NCI-H1436 treated with DMSO at 0.1 percent for 48 hours (cell line): ENCODE data around the gene NQO2.
"Not testable (repeated sequence)": the region's sequence is repeated elsewhere in the genome, so short reads cannot be mapped to it uniquely, and the experiment has no call there.

Experiments used
- DNase-seq: peaks from one replicate; lab custom pipeline; 2025; lab: John Stamatoyannopoulos, UW

NQO2 gene

DNA sequence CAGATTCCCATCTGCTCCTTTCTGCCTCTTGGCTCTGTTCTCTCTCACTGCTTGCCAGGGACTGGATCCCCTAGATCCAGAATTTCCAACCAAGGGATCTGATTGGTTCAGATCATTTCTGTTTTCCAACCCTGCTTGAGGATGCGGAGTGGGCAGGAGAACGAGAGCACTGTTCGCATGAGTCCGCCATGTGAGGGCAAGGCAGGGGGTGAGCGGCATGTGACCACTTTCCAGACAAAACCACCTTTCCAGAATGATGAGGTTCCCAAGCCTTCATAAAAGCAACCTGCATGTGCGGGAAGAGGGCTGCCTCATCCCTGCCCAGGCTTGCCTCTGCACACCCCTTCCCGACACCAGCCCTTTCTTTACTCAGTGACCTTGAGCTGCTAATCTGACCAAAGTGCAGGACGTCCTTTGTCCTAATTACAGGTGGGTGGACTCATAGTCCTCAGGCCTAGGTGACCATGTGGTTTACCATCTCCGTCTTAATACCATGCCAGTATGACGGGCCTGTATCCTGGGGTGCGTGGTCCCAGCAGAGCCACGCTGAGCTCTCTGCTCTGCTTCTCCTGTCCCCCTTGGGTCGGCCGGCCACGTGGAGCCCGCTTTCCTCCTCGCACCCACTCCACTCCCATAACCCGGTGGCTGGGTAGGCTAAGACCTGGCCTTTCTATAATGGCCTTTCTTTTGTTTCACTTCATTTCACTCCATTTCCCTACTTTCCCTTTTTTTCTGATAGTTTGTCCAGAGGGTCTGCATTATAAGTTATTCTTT, 14.4 kb downstream of the NQO2 start:
- no peak for DNase-seq

DNA sequence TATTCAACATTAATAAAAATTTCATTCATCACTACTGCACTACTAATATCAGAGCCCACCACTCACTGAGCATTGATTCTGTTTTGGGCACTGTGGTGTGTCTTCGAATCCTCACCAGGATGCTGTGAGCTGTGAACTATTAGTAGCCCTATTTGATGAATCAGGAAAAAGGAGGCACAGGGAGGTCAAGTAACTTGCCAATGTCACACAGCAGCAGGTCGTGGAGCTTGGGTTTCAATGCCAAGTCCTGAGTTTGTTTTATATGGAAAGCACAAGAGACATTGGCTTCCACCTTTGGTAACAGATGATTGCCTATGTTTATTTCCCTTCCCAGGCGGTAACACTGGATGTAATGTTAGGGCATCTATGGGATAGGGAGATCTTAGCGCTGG, 15.0 kb downstream of the NQO2 start:
- DNase-seq: no peak

DNA sequence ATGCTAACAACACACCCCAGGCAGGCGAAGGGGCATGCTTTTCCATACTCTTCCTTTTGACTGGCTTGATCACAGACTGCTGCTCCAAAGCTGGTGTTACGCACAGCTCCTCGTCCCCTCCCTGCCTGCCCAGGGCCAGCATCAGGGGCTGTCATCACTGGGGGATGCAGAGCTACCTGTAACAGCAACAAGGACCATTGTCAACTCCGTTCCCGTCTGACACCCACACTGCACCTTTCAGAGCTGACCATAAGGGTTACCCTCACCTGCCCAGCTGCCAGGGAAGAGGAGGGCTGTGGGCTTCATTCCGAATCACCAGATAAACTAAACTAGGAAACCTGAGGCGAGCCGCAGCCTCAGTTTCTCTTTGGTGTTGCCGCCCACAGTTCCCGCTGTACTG, 15.4 kb downstream of the NQO2 start:
- DNase-seq: no peak

DNA sequence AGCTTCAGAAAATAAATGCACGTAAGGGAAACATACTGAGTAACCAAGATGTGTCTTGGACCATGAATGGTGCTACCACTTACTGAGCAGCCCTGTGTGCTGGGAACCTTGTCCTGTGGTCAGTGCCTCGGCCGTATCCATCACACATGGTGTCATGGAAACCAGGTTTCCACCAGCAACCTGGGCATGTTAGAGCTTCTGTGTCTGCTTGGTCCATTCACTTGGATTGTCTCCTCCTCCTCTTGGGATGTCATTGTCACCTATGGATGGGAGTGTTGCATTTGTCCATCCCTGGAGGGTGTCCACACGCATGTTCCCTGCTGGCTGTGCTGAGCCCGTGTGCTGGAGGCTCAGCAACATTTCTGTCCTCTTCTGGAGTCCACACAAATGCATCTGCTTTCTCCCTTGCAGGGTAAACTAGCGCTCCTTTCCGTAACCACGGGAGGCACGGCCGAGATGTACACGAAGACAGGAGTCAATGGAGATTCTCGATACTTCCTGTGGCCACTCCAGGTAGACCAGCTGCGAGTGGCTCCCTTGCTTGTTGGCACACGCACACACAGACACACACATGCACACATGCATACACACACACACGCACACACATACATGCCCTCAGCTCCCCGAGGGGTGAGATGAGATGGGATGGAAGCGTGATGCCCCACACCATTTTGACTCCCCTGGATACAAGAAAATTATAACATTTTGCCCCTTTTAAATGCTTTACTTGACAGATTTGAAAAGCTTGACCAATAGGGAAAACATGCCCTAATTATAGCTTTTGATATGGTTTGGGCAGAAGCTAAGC, 17.0 kb downstream of the NQO2 start:
- DNase-seq: no peak

DNA sequence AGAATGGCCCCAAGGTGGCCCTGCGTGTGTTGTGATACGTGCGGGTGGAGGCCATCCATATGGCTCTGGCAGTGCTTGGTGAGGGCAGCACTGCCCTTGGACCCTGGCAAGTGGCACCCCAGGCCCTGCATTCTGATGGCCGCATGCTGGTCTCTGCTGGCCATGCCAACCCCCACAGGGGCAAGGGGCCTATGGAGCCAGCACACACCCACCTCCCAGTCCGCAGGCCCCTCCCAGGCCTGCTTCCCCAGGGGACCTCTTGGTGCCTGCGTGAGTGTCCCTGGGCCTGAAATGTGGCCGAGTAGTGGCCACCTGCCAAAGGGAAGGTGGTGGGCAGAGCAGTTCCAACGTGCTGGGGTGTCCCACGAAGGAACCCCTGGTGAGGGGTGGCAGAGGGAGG, 17.6 kb downstream of the NQO2 start:
- no peak for DNase-seq

DNA sequence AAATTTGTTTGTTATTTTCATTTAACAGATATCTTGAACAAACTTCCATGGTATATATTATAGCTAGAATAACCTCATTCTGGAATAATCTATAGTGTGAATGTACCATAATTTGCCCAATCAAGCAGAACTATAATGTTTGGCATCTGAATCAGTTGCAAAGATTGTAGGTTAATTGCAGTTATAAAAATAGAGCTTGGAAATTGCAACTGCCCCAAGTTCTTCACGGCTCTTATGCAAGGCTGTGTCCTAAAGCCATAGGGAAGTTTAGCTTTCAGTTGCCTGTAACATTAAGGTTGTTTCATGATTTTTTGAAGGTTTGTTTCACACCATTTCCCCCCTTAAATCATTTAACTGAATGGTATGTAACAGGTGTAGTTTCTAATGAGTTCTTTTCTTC, 19.4 kb downstream of the NQO2 start:
- no peak for DNase-seq

DNA sequence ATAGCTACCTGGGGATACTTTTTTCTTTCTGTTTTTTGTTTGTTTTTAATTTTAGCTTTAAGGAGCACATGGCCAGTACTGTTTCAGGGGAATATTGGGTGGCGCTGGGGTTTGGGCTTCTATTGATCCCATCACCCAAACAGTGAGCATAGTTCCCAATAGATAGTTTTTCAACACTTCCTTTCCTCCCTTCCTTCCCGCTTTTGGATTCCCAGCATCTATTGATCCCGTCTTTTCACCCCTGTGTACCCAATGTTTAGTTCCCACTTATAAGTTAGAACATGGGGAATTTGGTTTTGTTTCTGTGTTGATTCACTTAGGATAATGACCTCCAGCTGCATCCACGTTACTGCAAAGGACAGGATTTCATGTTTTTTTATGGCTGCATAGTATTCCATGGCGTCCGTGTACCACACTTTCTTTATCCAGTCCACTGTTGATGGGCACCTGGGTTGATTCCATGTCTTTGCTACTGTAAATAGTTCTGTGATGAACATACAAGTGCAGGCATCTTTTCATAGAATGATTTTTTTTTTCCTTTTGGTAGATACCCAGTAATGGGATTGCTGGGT, 20.1 kb downstream of the NQO2 start:
- DNase-seq: no peak

DNA sequence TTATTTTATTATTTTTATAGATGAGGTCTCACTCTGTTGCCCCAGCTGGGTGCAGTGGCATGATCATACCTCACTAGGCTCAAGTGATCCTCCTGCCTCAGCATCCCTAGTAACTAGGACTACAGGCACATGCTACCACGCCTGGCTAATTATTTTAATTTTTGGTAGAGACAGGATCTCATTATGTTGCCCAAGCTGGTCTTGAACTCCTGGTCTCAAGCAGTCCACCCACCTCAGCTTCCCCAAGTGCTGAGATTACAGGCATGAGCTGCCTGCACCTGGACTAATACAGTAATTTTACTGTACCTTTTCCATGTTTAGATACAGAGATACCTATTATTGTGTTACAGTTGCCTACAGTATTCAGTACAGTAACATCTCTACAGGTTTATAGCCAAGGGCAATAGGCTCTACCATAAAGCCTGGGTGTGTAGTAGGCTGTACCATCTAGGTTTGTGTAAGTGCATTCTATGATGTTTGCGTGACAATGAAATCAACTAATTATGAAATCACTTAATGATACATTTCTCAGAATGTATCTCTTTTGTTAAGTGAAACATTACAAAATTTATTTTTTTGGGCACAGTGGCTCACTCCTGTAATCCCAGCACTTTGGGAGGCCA, 21.4 kb downstream of the NQO2 start:
- not testable (repeated sequence) for DNase-seq

DNA sequence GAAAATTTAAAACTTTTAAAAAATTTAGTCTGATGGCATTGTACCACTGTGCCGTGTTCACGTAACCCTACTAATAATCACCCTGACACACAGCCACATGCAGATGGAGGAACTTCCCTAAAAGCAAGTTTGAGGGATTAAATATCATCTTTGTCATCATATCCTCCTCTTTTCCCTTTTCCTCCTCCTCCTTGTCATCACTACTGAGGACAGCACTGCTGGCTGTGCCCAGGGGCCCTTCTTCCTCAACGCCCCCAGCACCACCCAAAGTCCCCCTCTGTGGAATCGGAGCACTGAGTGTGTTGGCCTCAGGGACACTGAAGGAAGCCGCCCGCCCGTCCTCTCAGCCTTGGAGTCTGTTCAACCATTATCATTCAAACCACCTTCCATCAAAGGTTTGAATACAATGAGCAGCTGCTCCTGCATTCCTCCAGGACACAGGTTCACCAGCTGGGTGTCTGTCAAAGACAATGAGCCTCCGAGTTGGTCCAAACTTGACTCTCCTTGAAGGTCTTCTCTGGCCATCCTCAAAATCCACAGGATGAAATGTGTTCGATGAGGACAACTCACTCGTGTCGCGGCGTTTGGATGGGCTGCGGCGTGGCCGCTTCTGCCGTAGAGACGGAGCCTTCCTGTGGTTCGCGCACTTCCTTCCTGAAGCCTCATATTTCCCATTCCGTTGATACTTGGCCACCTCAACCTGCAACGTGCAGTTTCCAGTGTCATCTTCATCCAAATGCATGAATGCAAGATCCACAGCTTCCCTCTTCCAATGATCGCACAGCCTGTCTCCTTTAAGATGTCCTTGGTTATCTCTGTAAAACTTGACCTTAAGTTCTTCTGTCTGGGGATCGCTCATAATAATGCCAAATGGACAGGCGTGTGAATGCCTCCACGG, 23.3 kb downstream of the NQO2 start:
- no peak for DNase-seq

DNA sequence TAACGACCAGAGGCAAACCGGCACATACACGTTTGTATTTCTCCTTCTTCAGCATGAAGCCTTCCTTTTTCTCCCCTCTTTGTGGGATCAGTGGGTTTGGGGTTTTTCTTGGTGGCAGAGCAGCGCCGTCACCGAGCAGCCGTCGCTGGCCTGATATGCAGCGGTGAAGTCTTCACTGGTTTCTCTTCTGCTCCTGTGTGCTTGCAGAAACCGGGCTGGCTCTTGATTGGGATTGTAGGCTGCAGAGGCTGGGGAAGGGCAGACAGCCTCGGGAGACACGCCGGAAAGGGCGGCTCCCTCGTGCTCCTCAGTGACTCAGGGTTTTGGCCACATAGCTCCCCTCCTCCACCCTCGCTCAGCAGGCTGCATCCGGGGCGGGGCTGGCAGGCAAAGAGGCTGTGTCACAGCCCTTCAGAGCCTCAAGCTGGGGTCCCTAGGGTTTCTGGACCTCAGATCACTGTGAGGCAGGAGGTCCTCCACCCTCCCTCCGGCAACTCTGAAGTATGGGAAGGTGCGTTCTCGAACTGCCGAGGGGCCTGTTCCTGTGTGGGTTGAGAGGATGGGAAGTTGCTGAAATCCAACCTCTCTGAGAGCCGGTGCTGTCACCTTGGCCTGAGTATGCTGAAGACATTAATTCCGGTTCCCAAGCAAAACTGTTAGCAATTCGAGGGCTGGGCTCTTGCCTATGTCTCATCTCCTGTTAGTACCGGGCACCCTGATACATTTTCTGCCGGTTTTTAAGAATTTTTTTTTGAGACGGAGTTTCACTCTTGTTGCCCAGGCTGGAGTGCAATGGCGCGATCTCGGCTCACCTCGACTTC, 24.2 kb downstream of the NQO2 start:
- DNase-seq: peak; percentile 93

DNA sequence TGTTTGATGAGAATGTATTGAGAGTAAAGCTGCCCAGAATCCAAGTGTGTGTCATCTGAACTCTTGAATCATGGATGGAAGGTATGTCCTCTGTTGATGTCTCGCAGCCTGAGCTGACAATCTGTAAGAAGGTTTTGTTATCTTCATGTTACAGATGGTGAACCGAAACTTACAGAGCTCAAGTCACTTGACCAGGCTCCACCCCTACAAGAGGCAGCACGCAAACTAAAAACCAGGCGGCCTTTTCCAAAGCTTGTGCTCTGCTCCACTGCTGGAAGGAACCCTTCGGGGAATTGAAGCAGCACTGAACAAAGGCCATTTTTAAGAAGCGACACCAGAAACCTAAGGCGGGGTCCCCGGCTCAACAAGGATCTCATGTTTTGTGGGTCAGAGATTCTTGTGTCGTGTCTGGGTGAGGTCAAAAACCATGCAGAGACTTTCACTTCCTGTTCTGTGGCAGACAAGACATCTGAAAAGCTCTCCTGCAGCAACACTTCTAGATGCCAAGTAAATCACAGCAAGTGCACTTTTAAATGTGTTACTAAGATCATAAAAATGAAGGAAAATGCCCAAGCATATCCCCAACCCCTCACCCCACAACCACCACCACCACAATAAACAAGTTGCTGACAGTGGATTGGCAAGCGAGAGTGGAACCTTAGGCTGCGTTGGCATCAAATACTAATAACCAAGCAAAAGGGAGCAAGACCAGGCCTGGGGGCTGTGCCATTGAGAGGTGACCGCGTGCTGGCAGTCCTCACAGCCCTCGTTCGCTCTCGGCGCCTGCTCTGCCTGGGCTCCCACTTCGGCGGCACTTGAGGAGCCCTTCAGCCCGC, 27.3 kb downstream of the NQO2 start:
- DNase-seq: no peak

DNA sequence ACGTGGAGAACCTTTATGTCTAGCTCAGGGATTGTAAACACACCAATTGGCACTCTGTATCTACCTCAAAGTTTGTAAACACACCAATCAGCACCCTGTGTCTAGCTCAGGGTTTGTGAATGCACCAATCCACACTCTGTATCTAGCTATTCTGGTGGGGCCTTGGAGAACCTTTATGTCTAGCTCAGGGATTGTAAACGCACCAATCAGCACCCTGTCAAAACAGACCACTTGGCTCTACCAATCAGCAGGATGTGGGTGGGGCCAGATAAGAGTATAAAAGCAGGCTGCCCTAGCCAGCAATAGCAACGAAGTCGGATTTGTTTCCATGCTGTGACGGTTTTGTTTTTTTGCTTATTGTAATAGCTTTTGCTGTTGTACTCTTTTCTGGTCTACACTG, 28.5 kb downstream of the NQO2 start:
- not testable (repeated sequence) for DNase-seq

DNA sequence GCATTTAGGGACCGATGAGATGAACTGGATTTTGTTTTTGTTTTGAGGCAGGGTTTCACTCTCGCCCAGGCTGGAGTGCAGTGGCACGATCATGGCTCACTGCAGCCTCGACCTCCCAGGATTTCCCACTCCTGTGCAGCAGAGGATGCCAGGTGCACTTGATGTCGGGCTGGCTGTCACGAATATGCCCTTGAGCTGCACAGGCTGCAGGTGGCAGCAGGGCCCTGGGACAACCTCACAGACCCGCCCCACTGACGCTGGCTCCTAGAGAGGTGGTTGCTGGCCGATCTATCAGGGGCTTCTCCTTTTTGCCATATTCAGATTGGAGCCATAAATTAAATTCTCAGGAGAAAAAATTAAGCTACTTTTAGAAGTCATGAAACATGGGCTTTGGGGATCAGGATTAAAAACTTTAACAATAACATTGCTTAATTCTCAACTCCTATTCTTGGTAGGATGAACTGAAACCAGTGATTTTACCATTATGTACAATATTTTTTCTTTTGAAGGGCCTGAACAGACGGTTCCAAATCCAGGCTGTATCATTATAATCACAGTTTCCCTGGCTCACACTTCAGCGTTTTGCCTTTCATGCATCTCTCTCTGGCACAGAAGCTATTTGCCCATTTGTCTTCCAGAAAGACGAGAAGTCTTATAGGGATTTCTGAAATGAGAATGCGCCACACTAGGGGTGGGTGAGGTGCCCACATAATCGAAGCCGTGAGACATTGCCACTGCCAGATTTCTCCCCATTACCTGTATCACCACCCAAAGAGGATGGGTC, 32.4 kb downstream of the NQO2 start:
- peak; percentile 31 for DNase-seq

DNA sequence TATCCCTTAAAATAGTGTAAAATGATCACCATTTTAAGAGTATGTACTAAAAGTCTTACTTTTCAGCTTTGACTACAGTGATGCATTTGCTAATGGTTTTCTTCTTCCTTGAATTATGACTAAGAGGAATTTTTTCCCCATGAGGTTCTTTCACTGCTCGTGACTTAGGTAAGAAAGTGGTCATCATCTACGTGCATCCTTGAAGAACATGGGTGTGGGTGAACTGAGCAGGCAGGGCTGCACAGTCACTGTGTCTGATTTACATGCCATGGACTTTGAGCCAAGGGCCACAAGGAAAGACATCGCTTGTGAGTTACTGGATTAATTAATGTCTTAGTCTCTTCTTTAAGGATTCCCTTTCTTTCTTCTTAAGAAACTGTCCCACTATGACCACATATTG, 33.3 kb downstream of the NQO2 start:
- DNase-seq: no peak

DNA sequence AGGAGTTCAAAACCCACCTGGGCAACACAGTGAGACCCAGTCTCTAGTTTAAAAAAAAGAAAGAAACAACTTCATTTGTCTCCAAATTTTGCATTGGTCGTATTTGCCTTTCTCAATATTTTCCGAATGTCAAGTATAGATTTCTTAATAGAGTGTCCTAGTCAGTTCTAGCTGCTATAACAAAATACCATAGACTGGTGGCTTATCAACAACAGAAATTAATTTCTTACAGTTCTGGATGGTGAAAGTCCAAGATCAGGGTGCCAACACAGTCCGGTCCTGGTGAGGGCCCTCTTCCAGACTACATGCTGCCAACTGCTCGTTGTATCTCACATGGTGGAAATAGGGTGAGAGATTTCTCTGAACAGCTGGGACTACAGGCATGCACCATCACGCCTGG, 34.0 kb downstream of the NQO2 start:
- DNase-seq: no peak

DNA sequence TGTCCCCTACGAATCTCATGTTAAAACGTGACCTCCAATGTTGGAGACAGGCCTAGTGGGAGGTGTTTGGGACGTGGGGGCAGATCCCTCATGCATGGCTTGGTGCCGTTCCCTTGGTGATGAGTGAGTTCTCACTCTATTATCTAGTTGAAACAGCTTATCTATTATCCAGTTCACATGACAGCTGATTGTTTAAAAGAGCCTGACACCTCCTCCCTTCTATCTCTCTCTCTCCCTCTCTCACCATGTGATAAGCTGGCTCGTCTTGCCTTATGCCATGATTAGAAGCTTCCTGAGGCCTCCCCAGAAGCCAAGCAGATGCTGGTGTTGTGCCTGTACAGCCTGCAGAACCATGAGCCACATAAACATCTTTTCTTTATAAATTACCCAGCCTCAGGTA, 35.7 kb downstream of the NQO2 start:
- DNase-seq: no peak

DNA sequence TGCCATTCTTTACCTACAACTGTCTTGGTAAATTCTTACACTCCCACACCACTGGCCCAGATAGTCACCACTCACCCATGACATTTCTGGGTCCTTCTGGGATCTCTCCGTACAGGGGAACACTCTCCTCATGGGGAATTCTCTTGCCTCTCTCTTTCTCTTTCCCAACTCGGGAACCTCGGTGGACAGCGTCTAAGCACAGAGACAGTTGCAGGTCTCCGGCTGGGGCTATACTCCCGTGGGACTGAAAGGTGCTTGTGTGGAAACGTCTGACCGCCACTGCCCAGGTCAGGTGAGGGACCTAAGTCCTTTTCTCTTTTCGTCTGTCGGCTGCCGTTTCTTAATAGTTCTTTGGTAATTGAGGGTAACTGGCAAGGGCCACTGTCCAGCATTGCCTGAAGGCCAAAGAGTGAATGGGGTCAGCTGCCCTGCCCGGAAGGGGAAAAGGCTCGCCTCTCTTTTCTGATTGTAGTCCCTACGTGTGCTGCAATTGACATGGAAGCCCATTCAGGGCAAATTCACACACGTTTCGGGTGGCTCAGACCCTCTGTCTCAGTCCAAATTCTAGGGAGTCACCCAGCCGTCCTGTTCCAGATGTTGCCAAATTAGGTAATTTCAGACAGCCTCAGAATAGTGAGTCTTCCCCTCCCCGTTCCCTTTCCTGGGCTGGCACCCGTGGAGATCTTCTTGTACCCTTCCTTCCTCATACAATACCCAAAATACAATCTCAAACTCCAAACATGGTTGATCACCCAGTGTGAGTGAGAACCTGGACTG, 37.4 kb downstream of the NQO2 start:
- DNase-seq: no peak

DNA sequence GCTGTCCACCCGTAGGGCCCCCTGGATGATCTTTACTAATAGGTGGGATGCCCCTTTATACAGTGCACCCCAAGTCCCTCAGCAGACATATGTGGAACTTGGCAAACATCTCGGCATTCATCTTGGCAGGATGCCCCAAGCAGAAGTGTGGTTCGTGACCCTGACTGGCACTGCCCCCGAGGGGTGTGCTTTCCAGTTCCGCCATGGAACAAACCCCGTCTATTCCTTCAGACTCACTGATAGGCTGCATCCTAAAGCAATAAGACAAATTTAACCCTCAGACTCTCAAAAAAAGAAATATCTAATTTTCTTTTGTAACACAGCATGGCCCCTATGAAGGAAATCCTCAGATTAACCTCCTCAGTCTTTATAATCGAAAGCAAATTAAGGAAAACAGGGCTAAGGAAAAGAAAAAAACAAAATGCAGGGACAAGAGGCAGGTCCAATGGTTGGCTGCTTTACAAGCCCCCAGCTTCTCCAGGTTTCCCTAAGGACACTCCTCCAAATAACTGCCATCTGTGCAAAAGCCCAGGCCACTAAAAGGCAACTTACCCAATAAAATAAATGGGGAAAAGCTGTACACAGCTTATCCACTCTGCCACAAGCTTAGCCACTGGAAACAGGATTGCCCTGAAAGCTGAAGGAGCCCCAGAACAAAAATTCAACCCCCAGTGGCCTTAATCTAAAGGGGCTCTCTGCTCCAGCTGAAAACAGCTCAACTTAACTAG, 38.1 kb downstream of the NQO2 start:
- DNase-seq: no peak
